GM10847 (cell line): ENCODE data around the gene FAM117A.

Experiments used
- POLR2A ChIP-seq: IDR thresholded peaks from 2 replicates; pipeline ENCODE4 v1.6.1; 2011; ENCODE audit not compliant: insufficient read length; ENCODE audit errors: extremely low read depth

FAM117A gene

GRCh38 chr17:49776551-49777300 is 12.8 kb upstream of the FAM117A start:
- no peak for TF ChIP-seq POLR2A

- no peak for TF ChIP-seq POLR2A
Observed at GRCh38 chr17:49775546-49776260, 11.8 kb upstream of the FAM117A start.

DNA sequence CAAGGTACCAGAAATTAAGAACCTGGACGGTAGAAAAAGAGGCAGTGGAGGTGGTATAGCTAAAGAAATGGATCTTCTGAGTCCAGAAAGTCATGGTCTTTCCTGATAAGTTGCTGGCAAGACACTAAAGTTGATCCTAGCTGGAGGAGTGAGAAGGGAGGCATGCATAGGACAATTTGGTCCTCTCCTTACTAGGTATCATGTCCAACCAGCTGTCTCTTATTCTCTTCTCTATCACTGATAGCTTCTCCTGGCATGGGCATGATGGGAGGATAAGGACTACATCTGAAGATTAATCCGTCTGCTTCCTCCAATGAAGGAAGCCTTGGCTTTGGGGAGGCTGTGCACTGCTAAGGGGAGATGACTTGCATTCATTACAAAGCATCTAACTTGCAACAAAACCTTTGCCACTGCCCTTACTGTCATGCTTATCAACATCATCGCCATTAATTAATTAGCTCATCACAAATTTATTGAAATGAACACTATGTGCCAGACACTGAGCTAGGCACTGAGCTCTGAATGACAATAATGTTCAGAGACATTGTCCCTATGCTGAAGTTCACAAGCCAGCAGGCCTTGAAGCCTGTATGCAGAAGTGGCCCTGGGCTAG is 3.1 kb upstream of the FAM117A start:
- no peak for TF ChIP-seq POLR2A

- no peak for TF ChIP-seq POLR2A
Observed at GRCh38 chr17:49764559-49765180, 739 bp upstream of the FAM117A start.

DNA sequence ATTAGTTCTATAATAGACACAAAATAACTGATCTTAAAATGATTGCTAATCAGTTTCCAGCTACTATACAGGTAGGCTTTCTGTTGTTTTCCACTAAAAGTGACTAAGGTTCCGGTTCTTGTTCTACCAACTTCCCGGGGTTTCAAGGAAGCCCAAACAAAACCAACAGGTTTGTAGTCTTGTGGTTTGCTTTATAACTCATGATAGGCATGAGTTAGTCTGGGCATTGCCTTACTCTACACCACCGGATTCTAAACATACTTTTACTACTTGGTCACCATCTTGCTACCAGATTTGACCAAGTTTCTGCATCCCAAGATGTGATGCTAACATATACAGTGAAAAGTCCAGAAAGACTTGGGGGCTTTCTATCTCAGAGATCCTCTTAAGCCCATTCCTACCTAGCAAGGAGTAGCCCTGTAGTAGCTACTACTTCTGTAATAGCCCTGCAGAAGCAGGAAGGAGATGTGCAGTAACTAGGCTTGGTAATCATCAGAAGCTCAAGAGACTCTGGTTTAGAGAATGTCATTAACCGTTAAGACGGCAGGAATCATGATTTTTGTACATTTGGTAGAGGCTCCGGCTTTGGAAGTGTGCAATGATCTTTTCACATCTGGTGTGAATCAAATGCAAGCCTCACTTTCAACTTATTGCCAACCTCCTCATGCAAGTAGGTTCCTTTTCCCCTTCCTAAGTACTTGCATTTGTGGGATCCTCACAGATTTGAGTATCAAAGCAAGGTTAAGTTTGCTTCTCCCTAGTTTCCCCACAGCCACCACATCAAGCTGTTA is 1.6 kb downstream of the FAM117A start:
- TF ChIP-seq POLR2A = no peak

DNA sequence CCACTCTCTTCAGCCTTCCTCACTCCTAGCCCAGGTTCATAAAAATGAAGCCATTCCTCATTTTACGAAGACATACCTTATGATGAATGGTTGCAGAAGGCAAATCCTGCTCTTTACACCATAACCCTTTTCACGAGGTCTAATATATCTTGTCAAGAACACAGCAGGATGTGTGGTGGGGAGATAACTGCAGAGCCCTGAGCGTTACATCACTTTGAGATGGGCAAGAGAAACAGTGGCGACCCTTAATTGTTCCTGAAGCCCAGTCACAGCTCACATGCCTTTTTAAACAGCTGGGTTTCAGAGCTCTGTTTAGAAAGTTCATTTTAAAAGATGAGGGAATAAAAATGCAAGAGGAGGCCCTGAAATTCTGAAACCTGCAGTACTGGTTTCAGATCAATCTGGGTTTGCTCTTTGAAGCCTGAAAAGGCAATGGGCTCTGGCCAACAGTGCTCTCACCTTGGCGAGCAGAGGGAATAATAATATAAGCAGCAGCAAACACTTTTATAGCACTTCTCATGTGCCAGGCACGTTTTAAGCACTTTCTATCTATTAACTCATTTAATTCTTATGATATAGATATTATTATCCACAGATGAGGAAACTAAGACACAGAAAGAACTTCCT is 2.9 kb downstream of the FAM117A start:
- no peak for TF ChIP-seq POLR2A

DNA sequence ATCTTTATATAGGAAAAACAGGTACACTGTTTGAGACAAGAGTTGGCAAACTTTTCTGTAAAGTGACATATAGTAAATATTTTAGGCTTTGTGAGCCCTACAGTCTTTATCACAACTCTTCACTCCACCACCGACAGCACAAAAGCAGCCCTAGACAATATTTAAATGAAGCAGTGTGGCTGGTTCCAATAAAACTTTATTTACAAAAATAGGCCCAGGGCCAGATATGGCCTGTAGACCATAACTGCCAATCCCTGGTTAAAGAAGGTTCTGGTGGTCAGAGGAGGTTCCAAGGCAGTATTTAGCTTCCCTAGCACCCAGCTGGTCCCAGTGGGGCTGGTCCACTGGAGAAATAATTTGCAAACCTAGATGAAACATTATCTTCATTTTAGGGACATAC is 3.6 kb downstream of the FAM117A start:
- no peak for TF ChIP-seq POLR2A

DNA sequence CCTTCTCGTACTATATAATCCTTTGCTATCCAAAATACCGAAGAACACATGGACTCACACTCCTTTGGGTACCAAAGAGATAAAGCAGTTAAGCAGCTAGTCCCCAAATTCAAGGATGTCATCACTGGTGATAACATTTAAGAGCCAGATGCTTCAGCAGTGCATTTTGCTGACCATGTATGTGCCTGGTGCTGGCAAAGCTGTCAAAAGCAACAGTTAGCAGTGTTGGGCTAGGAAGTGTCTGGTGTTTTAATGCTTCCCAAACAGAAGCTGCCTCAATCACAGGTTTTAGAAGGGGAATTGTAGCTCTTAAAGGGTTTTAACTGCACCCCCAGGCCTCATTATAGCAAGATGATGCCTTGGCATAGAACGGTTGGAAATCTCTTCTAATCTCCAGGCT is 4.7 kb downstream of the FAM117A start:
- no peak for TF ChIP-seq POLR2A

DNA sequence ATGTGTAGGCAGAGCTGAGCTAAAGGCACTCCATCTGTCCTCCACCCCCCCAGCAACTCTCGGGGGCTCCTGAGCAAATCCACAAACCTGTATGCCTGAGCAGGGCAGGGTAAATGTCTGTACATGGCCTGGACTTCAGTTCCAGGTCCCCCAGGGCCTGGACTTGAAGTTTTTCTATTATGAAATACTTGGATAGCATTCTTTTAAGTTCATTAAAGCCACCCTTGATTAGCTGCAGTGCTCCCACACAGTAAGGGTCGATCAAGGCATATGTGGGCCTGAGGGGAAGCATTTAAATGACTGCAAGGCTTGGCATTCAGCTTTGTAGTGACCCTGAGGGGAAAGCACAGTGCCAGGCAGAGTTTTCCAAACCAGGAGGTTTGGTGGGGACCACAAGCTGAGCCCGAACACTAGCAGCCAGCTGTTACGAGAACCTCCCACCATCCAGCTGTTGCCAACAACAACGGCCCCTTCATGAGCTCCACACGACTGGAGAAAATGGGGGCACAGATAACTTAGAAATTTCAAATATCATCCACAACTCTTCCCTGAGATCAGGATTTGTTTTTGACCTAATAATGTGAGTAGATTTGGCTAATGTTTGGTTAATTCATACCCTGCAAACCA is 6.7 kb downstream of the FAM117A start:
- no peak for TF ChIP-seq POLR2A

DNA sequence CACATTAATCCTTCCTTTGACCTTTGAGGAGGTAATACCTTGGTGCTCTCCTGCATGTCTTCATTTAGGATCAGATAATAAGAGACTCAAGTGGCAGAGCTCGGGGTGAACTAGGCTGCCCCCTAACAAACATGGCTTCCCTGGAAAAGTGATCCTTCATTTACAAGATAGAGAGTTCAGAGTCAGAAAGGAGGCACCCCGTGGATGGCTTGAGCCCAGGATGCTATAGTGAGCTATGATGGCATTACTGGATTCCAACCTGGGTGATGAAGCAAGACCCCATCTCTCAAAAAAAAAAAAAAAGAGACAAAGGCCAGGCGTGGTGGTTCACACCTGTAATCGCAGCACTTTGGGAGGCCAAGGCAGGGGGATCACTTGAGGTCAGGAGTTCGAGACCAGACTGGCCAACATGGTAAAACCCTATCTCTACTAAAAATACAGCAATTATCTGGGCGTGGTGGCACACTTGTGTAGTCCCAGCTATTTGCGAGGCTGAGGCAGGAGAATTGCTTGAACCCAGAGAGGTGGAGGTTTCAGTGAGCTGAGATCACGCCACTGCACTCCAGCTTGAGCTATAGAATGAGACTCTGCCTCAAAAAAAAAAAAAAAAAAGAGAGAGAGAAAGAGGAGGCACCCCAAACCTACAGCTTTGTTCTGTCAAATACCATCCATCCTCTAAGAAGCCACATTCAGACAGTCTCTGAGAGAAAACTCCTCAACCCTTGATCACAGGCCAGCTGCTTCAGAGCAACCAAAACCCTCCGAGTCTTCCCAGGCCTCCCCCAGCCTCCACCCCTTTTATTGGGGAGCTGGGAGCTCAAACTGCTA is 7.4 kb downstream of the FAM117A start:
- TF ChIP-seq POLR2A = no peak

GRCh38 chr17:49755663-49756283 is 8.2 kb downstream of the FAM117A start:
- no peak for TF ChIP-seq POLR2A

- no peak for TF ChIP-seq POLR2A
Observed at GRCh38 chr17:49753959-49754391, 10.0 kb downstream of the FAM117A start.

DNA sequence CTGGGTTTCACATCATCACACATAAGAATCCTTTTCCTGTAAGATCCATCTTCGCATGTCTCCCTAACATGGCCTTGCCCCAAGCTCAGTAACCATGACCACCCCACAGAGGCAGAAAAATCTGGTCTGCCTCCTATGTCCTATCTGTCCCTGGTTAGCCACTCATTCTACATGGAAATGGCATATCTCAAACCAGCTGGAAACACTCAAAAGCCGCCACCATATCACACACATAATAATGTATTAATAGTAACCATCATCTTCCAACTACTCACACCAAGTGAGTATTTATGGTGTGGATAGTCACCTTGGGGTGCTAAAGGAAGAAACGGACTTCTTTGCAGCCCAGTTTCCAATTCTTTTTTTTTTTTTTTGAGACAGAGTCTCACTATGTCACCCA is 11.4 kb downstream of the FAM117A start:
- no peak for TF ChIP-seq POLR2A

- no peak for TF ChIP-seq POLR2A
Observed at GRCh38 chr17:49749730-49750129, 14.2 kb downstream of the FAM117A start.
